ENCODE results near the gene HOXD11.

GRCh38 chr2:176094349-176094748 is 12.7 kb upstream of the HOXD11 start:
- TF ChIP-seq CTCF (IDR thresholded peaks at IDR 0.05) (no peak), POLR2A (IDR thresholded peaks at IDR 0.05) (no peak), EP300 (IDR thresholded peaks at IDR 0.05) (no peak)

All from suprapubic skin (tissue), 3 donors.